ENCODE results near the gene THSD4.

DNA sequence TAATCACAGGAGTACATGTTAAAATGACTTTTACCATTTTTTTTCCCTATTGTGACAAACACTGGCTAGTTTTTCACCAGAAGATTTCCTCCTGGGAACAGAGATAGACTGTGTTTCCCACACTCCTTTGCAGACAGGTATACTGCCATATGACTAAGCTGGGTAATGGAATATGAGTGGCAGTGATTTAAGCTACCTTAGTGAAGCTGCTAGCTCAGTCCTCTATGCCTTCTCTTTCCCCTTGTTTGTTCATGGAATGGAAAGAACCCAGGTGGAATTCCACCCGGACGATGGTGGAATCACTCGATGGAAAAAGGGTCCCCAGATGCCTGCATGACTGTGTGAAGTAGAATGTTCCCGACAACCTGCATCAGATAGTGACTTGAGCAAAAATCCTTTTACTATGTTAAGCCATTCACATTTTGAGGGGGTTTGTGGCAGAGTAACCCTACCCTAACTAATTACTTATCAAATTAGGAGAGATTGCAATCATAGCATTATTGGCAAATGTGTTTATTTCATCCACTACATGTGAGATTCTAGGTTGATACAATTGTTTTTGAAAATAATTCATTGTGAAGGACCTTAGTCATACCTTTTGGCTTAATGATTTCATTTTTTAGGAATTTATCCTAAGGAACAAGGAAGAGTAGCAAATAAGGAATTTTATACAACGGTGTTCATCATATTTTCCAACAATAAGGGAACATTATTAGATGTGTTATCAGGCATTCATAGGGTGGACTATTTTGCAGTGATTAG lies 16.5 kb downstream of the THSD4 start:
- TF ChIP-seq, protein P1, sequence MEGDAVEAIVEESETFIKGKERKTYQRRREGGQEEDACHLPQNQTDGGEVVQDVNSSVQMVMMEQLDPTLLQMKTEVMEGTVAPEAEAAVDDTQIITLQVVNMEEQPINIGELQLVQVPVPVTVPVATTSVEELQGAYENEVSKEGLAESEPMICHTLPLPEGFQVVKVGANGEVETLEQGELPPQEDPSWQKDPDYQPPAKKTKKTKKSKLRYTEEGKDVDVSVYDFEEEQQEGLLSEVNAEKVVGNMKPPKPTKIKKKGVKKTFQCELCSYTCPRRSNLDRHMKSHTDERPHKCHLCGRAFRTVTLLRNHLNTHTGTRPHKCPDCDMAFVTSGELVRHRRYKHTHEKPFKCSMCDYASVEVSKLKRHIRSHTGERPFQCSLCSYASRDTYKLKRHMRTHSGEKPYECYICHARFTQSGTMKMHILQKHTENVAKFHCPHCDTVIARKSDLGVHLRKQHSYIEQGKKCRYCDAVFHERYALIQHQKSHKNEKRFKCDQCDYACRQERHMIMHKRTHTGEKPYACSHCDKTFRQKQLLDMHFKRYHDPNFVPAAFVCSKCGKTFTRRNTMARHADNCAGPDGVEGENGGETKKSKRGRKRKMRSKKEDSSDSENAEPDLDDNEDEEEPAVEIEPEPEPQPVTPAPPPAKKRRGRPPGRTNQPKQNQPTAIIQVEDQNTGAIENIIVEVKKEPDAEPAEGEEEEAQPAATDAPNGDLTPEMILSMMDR (IDR thresholded peaks at IDR 0.05; ENCODE audit: insufficient read depth, low read depth, low read length): no peak
- no peak for TF ChIP-seq EZH2 (IDR thresholded peaks at IDR 0.05; ENCODE audit: insufficient read depth, low read length)
